Stimulated activated CD4-positive, alpha-beta T cell treated with anti-CD3 and anti-CD28 coated beads, TNF-alpha, amount 100 ng/mL, for 1 hour (primary cell): ENCODE results near the gene LTBP1.

Experiments
- DNase-seq, 3 donors: peaks; one replicate each; pipeline ENCODE4 v3.0.0-alpha.2; 2020; ENCODE audit warnings: low read depth in 3 of 3, low spot score in 1 of 3

Gene LTBP1

GRCh38 chr2:33442528-33443079, 495.9 kb downstream of the LTBP1 start:
- no peak for DNase-seq

GRCh38 chr2:33443274-33443829, 496.6 kb downstream of the LTBP1 start:
- no peak for DNase-seq

GRCh38 chr2:33444967-33445366, 498.2 kb downstream of the LTBP1 start:
- no peak for DNase-seq

GRCh38 chr2:33448220-33448899, 501.6 kb downstream of the LTBP1 start:
- DNase-seq, result no peak
